B cell (primary cell): ENCODE data around the gene MECR. TPM values are rescaled to one million over a fixed set of nuclear protein-coding genes. Genes with fewer than 3 reads are reported as not detected.
A peak's percentile ranks its signal among the peaks of the same experiment; 100 is the strongest.

ENCODE experiments used
- ATAC-seq: fragments of 200-7000 bp; cut with Tn5 transposase; one replicate; pipeline ENCODE4 v1.10.0; 2021; ENCODE audit warnings: low read depth, mild to moderate bottlenecking, moderate number of reproducible peaks, moderate library complexity
- CTCF ChIA-PET: fragments of 350-600 bp; sonication (Branson Sonifier 250); formaldehyde crosslinking; loops from one replicate; lab custom pipeline; 2021; ENCODE audit warnings: antibody characterized with exemption, inconsistent platforms; lab: Charles Lee
- POLR2A ChIA-PET: fragments of 350-600 bp; sonication (Branson Sonifier 250); formaldehyde crosslinking; loops from one replicate; lab custom pipeline; 2021; ENCODE audit warnings: antibody characterized with exemption; lab: Charles Lee
- DNase-seq: peaks from one replicate; pipeline ENCODE4 v3.0.0; 2013
- H2AFZ ChIP-seq: 2 replicates; pipeline ENCODE4 v1.6.1; 2012; ENCODE audit warnings: mild to moderate bottlenecking, low read depth, low read length; ENCODE audit not compliant: insufficient read depth, poor library complexity, severe bottlenecking
- H3K27ac ChIP-seq, 2 donors: 1 replicate in 1 of 2; 2 replicates in 1 of 2; pipeline ENCODE4 v1.5.1; 2012 to 2013; ENCODE audit warnings: low read length in 2 of 2, mild to moderate bottlenecking in 2 of 2, moderate library complexity in 1 of 2
- H3K27me3 ChIP-seq, 4 experiments: fragments of 200-600 bp in 1 of 4; sonication (generic) in 1 of 4; replicated peaks in 1 of 4; 1 replicate in 2 of 4; 2 replicates in 2 of 4; pipeline versions ENCODE4 v1.6.1 to v1.7.0; 2013 to 2016; ENCODE audit warnings: low read length in 3 of 4, mild to moderate bottlenecking in 2 of 4, mixed read lengths in 1 of 4, moderate library complexity in 1 of 4; ENCODE audit not compliant: insufficient read depth in 4 of 4, control insufficient read depth in 3 of 4; ENCODE audit errors: control extremely low read depth in 1 of 4
- H3K36me3 ChIP-seq, 2 experiments: replicated peaks in 1 of 2; 1 replicate in 1 of 2; 2 replicates in 1 of 2; pipeline versions ENCODE4 v1.6.1 to v1.7.1; 2013; ENCODE audit warnings: low read length in 1 of 2; ENCODE audit not compliant: insufficient read depth in 2 of 2, control insufficient read depth in 1 of 2; ENCODE audit errors: control extremely low read depth in 1 of 2, extremely low read depth in 1 of 2
- H3K4me1 ChIP-seq, 2 donors: fragments of 200-600 bp in 1 of 2; sonication (generic) in 1 of 2; 1 replicate in 1 of 2; 2 replicates in 1 of 2; pipeline versions ENCODE4 v1.5.1 to v1.6.1; 2013 to 2017; ENCODE audit warnings: low read length in 2 of 2; ENCODE audit not compliant: control insufficient read depth in 2 of 2, insufficient read depth in 2 of 2
- H3K4me2 ChIP-seq: replicated peaks from 2 replicates; pipeline ENCODE3; 2012; ENCODE audit warnings: mild to moderate bottlenecking, low read depth, low read length; ENCODE audit not compliant: poor library complexity, severe bottlenecking
- H3K4me3 ChIP-seq, 5 experiments: fragments of 200-600 bp in 1 of 5; sonication (generic) in 1 of 5; 1 replicate in 3 of 5; 2 replicates in 2 of 5; pipeline versions ENCODE4 v1.5.1 to v1.7.0; 2011 to 2016; ENCODE audit warnings: low read length in 4 of 5, mild to moderate bottlenecking in 4 of 5, low read depth in 2 of 5, control low read depth in 1 of 5, moderate library complexity in 1 of 5; ENCODE audit not compliant: insufficient read depth in 1 of 5; ENCODE audit errors: control extremely low read depth in 1 of 5, extremely low read depth in 1 of 5
- H3K79me2 ChIP-seq: fragments of 200-600 bp; sonication (generic); one replicate; pipeline ENCODE4 v1.6.0; 2016; ENCODE audit warnings: low read length; ENCODE audit not compliant: control insufficient read depth, insufficient read depth
- H3K9ac ChIP-seq: fragments of 200-600 bp; sonication (generic); 2 replicates; pipeline ENCODE4 v1.6.1; 2017; ENCODE audit warnings: mild to moderate bottlenecking, low read length, moderate library complexity
- H3K9me3 ChIP-seq, 3 donors: one replicate each; pipeline versions ENCODE4 v1.6.1 to v1.7.1; 2013; ENCODE audit warnings: low read length in 2 of 3; ENCODE audit not compliant: control insufficient read depth in 2 of 3, insufficient read depth in 1 of 3; ENCODE audit errors: control extremely low read depth in 1 of 3
- H4K20me1 ChIP-seq: 2 replicates; pipeline ENCODE4 v1.6.0; 2012; ENCODE audit warnings: mild to moderate bottlenecking, low read length; ENCODE audit not compliant: insufficient read depth, control insufficient read depth, poor library complexity, severe bottlenecking
- H3K27ac Mint-ChIP-seq: one replicate; pipeline ENCODE4 v1.8.0; 2021; ENCODE audit warnings: mixed read lengths
- H3K27me3 Mint-ChIP-seq: one replicate; pipeline ENCODE4 v1.8.0; 2021; ENCODE audit warnings: mixed read lengths
- H3K4me1 Mint-ChIP-seq: one replicate; pipeline ENCODE4 v1.8.0; 2021; ENCODE audit warnings: mixed read lengths
- H3K4me3 Mint-ChIP-seq: one replicate; pipeline ENCODE4 v1.8.0; 2021; ENCODE audit warnings: mixed read lengths
- H3K9me3 Mint-ChIP-seq: one replicate; pipeline ENCODE4 v1.8.0; 2022; ENCODE audit warnings: mixed read lengths; ENCODE audit not compliant: insufficient read depth
- CTCF ChIP-seq: fragments of 200-600 bp; IDR thresholded peaks from one replicate; pipeline ENCODE4 v1.8.0; 2022; ENCODE audit warnings: antibody characterized with exemption, mild to moderate bottlenecking
- EZH2 ChIP-seq: IDR thresholded peaks from 2 replicates; pipeline ENCODE4 v1.6.1; 2012; ENCODE audit warnings: borderline replicate concordance, low read depth, mild to moderate bottlenecking, moderate library complexity, low read length; ENCODE audit not compliant: insufficient read depth, poor library complexity, severe bottlenecking
- WGBS: methylation state at CpG from one replicate; pipeline ENCODE4 v1.1.5; 2013; ENCODE audit warnings: missing lambda C conversion rate; ENCODE audit not compliant: insufficient coverage; 5-methylcytosine and 5-hydroxymethylcytosine counted together
- intact Hi-C: fragments of 100-400 bp; cut with micrococcal nuclease; formaldehyde crosslinking; loops from one replicate; pipeline ENCODE4 v1.10.0; 2022
- polyA plus RNA-seq: library from polyadenylated mRNA; depleted of rRNA; stranded (reverse); fragments of >200 nt; gene quantifications from 2 replicates; pipeline ENCODE4 v1.2.3, GENCODE V29; 2012
- total RNA-seq, 2 donors: library from RNA; stranded (reverse); fragments of 120-200 nt in 1 of 2; gene quantifications; 1 replicate in 1 of 2; 2 replicates in 1 of 2; pipeline versions ENCODE4 v1.2.3 to v1.2.4, GENCODE V29; 2013 to 2022

MECR gene
- total and polyA plus RNA-seq, 2 donors (not counting 1 experiment from before 2014, with no cell fraction given): 15.9 to 16.2 TPM

GRCh38 chr1:29264773-29265389 lies 34.1 kb upstream of the MECR start:
- Histone ChIP-seq H3K27me3 (peaks cover 0 to 27% (median 10%) of the 10 kb centered on the region in 4 experiments), H3K36me3 (no peaks in the 10 kb centered on the region), H3K4me3 (no peak overlapping the region), H3K79me2 (no peaks in the 10 kb centered on the region), H3K9ac (no peak overlapping the region), H4K20me1 (no peaks in the 10 kb centered on the region), H2AFZ (no peak overlapping the region), H3K4me1 (peaks cover 6 to 8% of the 10 kb centered on the region in 2 donors), H3K4me2 (no peak overlapping the region), H3K9me3 (peaks cover 0 to 5% (median 0%) of the 10 kb centered on the region in 3 donors), H3K27ac (no peak overlapping the region)
- ChIA-PET CTCF (interaction anchor here (0.7 kb wide), 1 partner anchor 1434 kb away, joined by 4 read pairs; no protein-coding TSS in a partner anchor), POLR2A (no interaction called here)
- Mint-ChIP-seq H3K27ac (no peak overlapping the region), H3K4me3 (no peak overlapping the region), H3K9me3 (no peaks in the 10 kb centered on the region), H3K27me3 (peaks cover 66% of the 10 kb centered on the region), H3K4me1 (peaks cover 6% of the 10 kb centered on the region)
- DNase-seq (no peak), ATAC-seq (no peak)
- intact Hi-C loops: no loop called here
- TF ChIP-seq EZH2: no peak
- no peak for TF ChIP-seq CTCF
- WGBS: no CpG with 5 or more reads among the region's 4 CpGs

GRCh38 chr1:29260531-29260930 lies 29.8 kb upstream of the MECR start:
- Histone ChIP-seq H3K36me3 (no peaks in the 10 kb centered on the region), H3K79me2 (no peaks in the 10 kb centered on the region), H3K9me3 (peaks cover 0 to 10% (median 0%) of the 10 kb centered on the region in 3 donors), H2AFZ (peak overlapping the region; percentile 65), H3K27ac (no peak overlapping the region), H3K4me1 (peaks cover 14% of the 10 kb centered on the region in 2 donors), H3K4me3 (peak overlapping the region in 2 of 5 experiments; percentile 1 to 51), H3K9ac (peak overlapping the region; percentile 54), H3K27me3 (peaks cover 0 to 39% (median 15%) of the 10 kb centered on the region in 4 experiments), H3K4me2 (peak overlapping the region; percentile 84), H4K20me1 (no peaks in the 10 kb centered on the region)
- peaks cover 57% of the 10 kb centered on the region for H3K27me3 Mint-ChIP-seq
- ATAC-seq (no peak), DNase-seq (no peak)
- WGBS: 38% methylated on average over 25 of the region's 29 CpGs
- peak overlapping the region; percentile 90 for H3K4me3 Mint-ChIP-seq
- ChIA-PET POLR2A (no interaction called here), CTCF (no interaction called here)
- TF ChIP-seq CTCF (no peak), EZH2 (no peak)
- H3K9me3 Mint-ChIP-seq: no peaks in the 10 kb centered on the region
- no peak overlapping the region for H3K27ac Mint-ChIP-seq
- peaks cover 9% of the 10 kb centered on the region for H3K4me1 Mint-ChIP-seq
- intact Hi-C loops: no loop called here
